A172 (cell line): ENCODE measurements around the gene PDE6A. TPM values are rescaled to one million over a fixed set of nuclear protein-coding genes. Genes with fewer than 3 reads are reported as not detected.
"Not testable (repeated sequence)": the region's sequence is repeated elsewhere in the genome, so short reads cannot be mapped to it uniquely, and the experiment has no call there.

Experiments used
- DNase-seq: peaks from one replicate; pipeline ENCODE4 v3.0.0-alpha.2; 2015; ENCODE audit warnings: low spot score
- total RNA-seq: library from RNA; depleted of rRNA; stranded (reverse); fragments of >200 nt; shearing (Covaris generic); gene quantifications from 2 replicates; pipeline ENCODE4 v1.2.3, GENCODE V29; 2014

The PDE6A gene
- total RNA-seq, 1 experiment from 2014 or later: 0.41 TPM

DNA sequence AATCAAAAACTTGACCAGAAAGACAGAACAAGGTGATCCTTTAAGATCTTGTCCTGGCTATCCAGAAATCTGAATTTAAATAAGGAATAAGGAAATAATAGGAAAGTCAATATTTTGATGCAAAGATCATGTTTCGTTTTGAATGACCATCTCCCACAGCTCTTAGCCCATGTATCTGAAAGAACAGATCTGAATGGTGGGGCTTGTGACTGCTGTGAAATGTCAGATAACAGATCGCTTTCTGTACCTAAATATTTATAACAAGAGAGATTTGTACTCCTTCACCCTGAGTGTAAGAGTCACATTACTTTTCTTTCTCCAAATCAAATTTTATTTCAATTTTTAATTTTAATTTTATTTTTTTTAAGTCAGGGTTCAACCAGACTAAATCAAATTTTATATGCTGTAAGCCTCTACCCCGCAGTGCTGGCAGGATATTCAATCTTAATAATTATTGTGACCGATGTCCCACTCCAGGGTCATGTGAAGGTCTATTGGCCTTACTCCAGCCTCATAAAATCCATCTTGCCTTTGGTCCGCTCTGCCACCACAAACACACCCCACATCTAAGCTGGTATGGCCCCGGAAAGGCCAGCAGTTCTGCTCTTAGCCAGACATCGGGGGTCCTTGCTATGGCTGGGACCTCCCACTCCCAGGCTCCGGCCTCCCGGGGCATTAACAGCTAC, 9.0 kb upstream of the PDE6A start:
- no peak for DNase-seq

DNA sequence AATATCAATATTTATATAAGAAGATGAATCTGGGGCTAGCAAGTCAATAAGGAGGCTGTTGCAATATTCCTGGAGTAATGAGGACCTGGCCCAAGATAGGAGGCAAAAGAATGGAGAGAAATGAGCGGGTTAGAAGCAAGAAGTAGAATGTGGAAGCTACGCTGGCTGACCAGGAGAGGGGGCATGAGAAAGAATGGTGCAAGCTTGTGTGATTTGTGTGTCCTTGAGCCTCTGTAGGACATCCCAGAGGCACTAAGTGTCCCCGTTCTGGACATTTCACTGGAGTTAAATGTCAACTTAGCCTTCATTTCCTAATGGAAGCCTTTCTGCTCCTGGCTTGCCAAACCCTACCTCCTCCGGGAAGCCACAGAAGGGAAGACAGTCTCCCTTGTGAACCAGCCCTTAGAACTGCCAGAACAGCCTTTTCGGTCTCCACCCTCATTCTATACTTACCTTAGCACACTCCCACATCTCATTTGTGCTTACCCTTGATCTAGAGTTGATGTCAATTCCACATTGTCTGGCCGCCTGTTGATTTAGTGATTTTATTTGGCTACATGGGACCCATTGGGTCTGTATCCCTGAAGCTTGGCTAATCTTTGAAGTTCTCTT, 6.7 kb upstream of the PDE6A start:
- no peak for DNase-seq

- no peak for DNase-seq
These were observed 4.4 kb upstream of the PDE6A start for GRCh38 chr5:149948993-149949392.

DNA sequence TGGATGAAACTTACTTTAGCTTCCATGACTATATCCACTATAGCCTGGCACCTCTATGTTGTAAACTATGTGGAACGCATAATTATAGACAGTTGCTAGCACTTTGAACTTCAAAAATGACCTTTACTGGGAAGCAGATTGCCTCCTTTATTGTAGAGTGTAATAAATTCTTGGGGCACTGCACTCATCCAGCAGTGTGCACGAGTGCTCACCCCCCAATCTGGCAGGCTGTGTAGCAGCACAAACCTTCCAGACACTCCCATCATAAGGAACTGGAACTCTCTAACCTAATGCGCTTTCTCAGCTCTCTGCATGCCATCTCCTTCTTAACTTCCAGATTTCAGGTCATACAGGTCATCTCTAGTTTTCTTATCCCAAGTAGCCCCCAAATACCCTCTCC, 1.5 kb upstream of the PDE6A start:
- no peak for DNase-seq

DNA sequence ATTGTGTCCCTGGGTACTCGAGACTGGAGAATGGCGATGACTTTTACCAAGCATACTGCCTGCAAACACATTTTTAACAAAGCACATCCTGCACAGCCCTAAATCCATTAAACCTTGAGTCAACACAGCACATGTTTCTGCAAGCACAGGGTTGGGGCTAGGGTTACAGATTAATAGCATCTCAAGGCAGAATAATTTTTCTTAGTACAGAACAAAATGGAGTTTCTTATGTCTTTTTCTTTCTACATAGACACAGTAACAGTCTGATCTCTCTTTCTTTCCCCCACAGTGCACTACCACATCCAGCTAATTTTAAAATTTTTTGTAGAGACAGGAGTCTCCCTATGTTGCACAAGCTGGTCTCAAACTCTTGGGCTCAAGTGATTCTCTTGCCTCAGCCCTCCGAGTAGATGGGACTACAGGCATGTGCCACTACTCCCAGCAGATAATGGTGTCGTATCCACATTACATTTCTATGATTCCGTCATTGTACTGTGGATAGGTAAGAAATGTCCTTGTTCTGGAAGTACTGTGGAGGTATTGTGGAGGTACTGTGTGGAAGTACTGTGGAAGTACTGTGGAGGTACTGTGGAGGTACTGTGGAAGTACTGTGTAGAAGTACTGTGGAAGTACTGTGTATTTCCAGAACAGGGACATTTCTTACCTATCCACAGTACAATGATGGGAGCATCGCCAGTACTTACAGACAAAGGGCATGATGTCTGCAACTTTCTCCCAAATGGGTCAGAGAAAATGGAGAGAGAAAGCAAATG, 1.2 kb downstream of the PDE6A start:
- DNase-seq: not testable (repeated sequence)

- not testable (repeated sequence) for DNase-seq
These were observed 1.8 kb downstream of the PDE6A start for GRCh38 chr5:149942741-149943169.

GRCh38 chr5:149942199-149942598, 2.4 kb downstream of the PDE6A start:
- DNase-seq: no peak

DNA sequence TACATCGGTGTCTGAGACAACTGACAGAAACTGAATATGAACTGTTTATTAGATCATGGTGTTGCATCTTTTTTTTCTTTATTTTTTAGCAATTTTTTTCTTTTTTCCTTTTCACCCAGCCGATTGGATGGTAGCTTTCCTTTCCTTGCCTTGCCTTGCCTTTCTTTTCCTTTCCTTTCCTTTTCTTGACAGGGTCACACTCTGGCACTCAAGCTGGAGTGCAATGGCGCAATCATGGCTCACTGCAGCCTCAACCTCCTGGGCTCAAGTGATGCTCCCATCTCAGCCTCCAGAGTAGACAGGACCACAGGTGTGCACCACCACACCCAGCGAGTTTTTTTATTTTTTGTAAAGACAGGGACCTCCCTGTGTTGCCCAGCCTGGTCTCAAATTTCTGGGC, 2.8 kb downstream of the PDE6A start:
- DNase-seq: no peak

- DNase-seq: no peak
These were observed 3.5 kb downstream of the PDE6A start for GRCh38 chr5:149940941-149941644.

GRCh38 chr5:149940077-149940574, 4.5 kb downstream of the PDE6A start:
- DNase-seq: no peak

GRCh38 chr5:149939546-149939945, 5.0 kb downstream of the PDE6A start:
- DNase-seq: peak; percentile 58

GRCh38 chr5:149938791-149939358, 5.7 kb downstream of the PDE6A start:
- DNase-seq: peak; percentile 94

DNA sequence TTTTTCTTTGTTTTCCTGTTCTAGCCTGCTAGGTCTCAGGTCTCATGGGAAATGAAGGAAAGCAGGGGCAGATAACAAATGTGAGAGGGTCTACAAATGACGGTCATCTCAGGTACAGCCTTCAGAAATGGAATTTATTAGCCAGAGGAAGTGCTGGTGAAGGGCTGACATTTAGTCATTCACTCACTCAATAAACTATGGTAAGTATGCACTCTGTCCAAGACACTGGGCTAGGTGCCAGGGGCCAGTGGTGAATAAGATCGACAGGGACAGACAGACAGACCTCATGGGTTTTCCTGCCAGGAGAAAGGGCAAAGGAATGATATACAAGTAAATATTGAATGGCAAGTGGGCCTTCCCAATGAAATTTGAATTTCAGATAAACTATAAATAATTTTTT, 6.3 kb downstream of the PDE6A start:
- DNase-seq: peak; percentile 76

- peak; percentile 76 for DNase-seq
These were observed 7.0 kb downstream of the PDE6A start for GRCh38 chr5:149937610-149938009.

DNA sequence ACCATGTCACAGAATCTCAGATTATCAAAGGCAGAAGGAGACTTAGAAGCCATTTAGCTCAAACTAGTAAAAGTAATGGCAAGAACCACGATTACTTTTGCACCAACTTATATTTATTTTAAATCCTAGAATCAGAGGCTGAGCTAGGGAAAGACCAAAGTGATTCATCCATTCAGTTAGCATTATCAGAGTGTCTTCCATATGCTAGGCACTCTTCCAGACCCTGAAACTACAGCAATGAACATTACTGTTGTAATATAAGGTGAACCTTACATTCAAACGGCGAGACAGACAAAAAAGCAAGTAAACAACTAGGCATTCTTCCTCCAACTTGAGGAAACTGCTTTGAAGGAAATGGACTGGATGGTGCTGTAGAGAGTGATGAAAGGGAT, 7.9 kb downstream of the PDE6A start:
- no peak for DNase-seq

- DNase-seq: no peak
These were observed 8.4 kb downstream of the PDE6A start for GRCh38 chr5:149936044-149936699.

- DNase-seq: no peak
These were observed 9.1 kb downstream of the PDE6A start for GRCh38 chr5:149935431-149935901.

GRCh38 chr5:149932445-149933350, 11.9 kb downstream of the PDE6A start:
- DNase-seq: peak; percentile 51

- DNase-seq: peak; percentile 31
These were observed 12.6 kb downstream of the PDE6A start for GRCh38 chr5:149931992-149932436.
